ENCODE data around the gene GAS7. TPM values are rescaled to one million over a fixed set of nuclear protein-coding genes. Genes with fewer than 3 reads are reported as not detected.

The GAS7 gene
- total RNA-seq, 1 experiment from 2014 or later = 6.0 TPM

DNA sequence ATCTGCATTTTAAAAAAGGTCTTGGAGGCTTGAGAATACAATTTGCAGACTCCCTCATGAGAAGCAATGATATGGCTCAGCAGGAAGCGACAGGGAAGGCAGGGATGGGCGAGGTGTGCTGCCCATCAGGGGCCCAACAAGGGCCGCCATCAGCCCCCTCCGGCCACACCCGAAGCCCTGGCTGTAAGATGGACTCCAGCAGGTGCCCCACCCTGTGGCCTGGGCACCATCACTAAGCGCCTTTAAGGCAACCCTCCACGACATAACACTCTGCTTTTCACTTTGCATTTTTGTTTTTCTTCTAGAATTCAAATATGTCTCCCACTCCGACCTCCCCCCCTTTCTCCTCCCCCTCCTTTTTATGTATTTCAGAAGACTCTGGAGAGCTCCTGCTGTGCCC, 241.2 kb downstream of the GAS7 start:
- Histone ChIP-seq H4K8ac (replicated peaks; ENCODE audit: insufficient read length, low read depth, low read length) (no peak overlapping the region), H3K23ac (ENCODE audit: insufficient read length, low read depth, low read length) (no peak overlapping the region), H2BK5ac (ENCODE audit: insufficient read length, low read length) (no peak overlapping the region), H3T11ph (ENCODE audit: low read length) (no peak overlapping the region), H2BK12ac (ENCODE audit: insufficient read length, low read depth, low read length) (no peak overlapping the region), H2AK5ac (ENCODE audit: insufficient read length, low read length) (no peak overlapping the region), H3K79me1 (ENCODE audit: insufficient read depth, low read depth, low read length, poor library complexity, severe bottlenecking) (no peaks in the 10 kb centered on the region), H2BK120ac (ENCODE audit: low read depth, low read length, poor library complexity, severe bottlenecking) (no peak overlapping the region), H4K91ac (ENCODE audit: insufficient read length, low read depth, low read length) (no peak overlapping the region), H2BK20ac (ENCODE audit: low read depth, low read length, poor library complexity, severe bottlenecking) (no peak overlapping the region), H3K4ac (ENCODE audit: low read depth, low read length) (no peak overlapping the region), H4K20me1 (ENCODE audit: control insufficient read depth, insufficient read depth, insufficient read length) (no peaks in the 10 kb centered on the region), H3K56ac (ENCODE audit: insufficient read length, low read depth, low read length) (no peak overlapping the region), H3K18ac (ENCODE audit: insufficient read length, low read depth, low read length) (no peak overlapping the region), H3K23me2 (ENCODE audit: insufficient read length, low read depth, low read length, poor library complexity, severe bottlenecking) (no peaks in the 10 kb centered on the region), H3K4me1 (ENCODE audit: insufficient read depth, low read length) (no peaks in the 10 kb centered on the region; the same call in 1 of the 2 replicates), H3K9ac (ENCODE audit: extremely low read depth, insufficient read length, low read length) (no peak overlapping the region), H3K27me3 (ENCODE audit: insufficient read depth, low read length) (no peaks in the 10 kb centered on the region), H3K79me2 (ENCODE audit: insufficient read depth, low read length) (no peaks in the 10 kb centered on the region), H3K14ac (ENCODE audit: insufficient read depth, low read length) (no peak overlapping the region), H3K4me2 (ENCODE audit: insufficient read depth, insufficient read length, low read length) (no peak overlapping the region), H4K5ac (ENCODE audit: insufficient read length, low read depth, low read length) (no peak overlapping the region), H3K9me3 (ENCODE audit: control insufficient read depth, low read depth, low read length) (no peaks in the 10 kb centered on the region), H2BK15ac (ENCODE audit: low read depth, low read length) (no peak overlapping the region), H3K27ac (ENCODE audit: insufficient read length, low read depth, low read length) (no peak overlapping the region), H2AFZ (ENCODE audit: low read length) (no peak overlapping the region)
- peaks cover 31 to 48% of the 10 kb centered on the region in 2 experiments for H3K4me1 Mint-ChIP-seq
- H3K4me3 Mint-ChIP-seq = no peak overlapping the region; a peak in 2 of 5 replicates
- no peaks in the 10 kb centered on the region for H3K36me3 Mint-ChIP-seq (ENCODE audit: insufficient read depth in 1 of 3, low read depth in 3 of 3)
- no peaks in the 10 kb centered on the region; a peak in 1 of 5 replicates for H3K9me3 Mint-ChIP-seq
- H3K27me3 Mint-ChIP-seq (ENCODE audit: low read depth) = peaks cover 11% of the 10 kb centered on the region
- WGBS (ENCODE audit: extremely low coverage, insufficient read length, low lambda C conversion rate) = no CpG with 5 or more reads among the region's 8 CpGs
- DNase-seq = no peak
- TF ChIP-seq, protein P1, sequence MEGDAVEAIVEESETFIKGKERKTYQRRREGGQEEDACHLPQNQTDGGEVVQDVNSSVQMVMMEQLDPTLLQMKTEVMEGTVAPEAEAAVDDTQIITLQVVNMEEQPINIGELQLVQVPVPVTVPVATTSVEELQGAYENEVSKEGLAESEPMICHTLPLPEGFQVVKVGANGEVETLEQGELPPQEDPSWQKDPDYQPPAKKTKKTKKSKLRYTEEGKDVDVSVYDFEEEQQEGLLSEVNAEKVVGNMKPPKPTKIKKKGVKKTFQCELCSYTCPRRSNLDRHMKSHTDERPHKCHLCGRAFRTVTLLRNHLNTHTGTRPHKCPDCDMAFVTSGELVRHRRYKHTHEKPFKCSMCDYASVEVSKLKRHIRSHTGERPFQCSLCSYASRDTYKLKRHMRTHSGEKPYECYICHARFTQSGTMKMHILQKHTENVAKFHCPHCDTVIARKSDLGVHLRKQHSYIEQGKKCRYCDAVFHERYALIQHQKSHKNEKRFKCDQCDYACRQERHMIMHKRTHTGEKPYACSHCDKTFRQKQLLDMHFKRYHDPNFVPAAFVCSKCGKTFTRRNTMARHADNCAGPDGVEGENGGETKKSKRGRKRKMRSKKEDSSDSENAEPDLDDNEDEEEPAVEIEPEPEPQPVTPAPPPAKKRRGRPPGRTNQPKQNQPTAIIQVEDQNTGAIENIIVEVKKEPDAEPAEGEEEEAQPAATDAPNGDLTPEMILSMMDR (conservative IDR thresholded peaks at IDR 0.05) = no peak
- H3K27ac Mint-ChIP-seq = no peak overlapping the region
